Activated CD4-positive, CD25-positive, alpha-beta regulatory T cell (primary cell): ENCODE results near the gene KAZN.

Source experiments
- DNase-seq, 4 experiments: peaks; one replicate each; lab custom pipeline; 2025; lab: John Stamatoyannopoulos, UW

Gene KAZN

DNA sequence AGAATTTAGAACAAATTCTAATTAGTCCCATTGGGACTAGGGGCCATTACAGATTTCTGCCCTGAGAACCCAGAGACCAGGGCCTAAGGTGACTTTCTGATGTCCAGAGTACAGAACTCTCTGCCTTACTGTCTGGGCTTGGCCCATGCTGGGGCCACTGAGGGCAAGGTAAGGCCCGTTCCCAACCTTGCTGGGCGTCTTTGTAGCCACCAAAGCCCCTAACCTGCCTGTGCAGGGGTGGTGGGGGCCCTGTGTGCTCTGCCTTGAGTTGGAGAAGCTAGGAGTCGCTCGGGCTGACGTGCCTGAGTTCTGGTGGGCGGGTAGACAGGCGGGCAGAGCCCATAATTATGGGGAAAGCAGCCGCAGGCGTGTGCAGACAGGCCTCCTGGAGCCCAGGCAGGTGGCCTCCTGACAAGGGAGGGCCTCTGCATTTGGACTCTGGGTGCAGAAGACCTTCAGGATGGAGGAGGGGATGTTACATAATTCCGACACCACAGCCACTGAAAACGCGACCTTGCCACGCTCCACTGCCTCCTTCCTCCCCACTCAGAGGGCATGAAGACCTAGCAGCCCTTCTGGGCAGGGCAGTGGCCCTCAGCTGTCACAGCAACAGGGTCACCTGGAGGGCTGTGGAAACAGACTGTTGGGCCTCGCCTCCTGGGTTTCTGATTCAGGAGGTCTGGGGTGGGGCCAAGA, 315.1 kb downstream of the KAZN start:
- no peak for DNase-seq

DNA sequence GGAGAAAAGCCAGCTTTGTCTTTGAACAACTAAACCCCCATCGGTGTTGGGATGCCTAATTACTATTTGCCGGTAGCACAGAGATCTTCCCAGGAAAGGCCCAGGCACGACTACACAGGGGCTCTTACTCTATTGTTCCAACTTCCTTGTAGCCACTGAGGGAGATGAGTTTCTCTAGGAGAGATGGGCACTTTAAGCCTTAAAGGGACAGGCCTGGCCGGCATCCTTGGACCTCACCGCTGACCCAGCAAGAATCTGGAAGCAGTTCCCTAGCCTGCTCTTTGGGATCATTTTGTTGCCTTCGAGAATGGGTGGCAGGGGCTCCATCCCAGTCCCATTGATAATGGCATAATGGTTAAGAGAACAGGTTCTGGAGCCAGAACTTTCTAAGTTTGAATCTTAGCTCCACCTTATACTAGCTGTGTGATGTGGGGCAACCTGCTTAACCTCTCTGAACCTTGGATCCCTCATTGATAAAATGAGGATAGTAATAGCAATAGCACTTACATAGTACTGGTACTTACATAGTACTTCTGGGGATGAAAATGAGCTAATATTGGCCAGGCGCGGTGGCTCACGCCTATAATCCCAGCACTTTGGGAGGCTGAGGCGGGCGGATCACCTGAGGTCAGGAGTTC, 316.0 kb downstream of the KAZN start:
- DNase-seq: no peak

DNA sequence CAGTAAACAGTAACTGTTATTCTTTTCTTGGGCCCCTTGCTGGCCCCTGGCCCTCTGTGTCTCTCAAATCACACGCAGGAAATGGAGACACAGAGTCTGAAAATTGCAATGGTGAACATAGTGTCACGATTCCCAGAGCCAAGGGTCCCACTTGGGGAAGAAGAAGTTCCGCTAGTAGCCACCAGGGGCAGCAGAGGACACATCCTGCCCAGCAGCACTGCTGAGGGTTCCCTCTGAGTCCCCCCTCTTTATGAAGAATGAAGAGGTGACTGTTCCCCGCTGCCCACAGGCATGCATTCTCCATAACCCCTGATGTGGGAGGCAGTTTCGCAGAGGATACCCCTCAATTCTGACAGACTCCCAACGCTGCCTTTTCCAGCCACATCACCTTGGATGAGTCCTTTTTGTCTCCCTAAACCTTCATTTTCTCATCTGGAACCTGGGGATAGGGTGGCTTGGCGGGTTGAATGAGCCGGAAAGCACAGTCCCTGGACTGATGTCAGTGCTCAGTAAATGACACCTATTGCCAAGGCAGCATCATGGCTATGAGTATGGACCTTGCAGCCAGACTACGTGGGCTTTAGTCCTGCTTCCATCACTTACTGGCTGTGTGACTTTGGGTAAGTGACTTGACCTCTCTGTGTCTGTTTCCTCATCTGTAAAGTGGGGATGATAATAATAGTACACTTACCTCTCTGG, 317.0 kb downstream of the KAZN start:
- peak in 2 of 4 experiments; percentile 4 to 10 for DNase-seq

DNA sequence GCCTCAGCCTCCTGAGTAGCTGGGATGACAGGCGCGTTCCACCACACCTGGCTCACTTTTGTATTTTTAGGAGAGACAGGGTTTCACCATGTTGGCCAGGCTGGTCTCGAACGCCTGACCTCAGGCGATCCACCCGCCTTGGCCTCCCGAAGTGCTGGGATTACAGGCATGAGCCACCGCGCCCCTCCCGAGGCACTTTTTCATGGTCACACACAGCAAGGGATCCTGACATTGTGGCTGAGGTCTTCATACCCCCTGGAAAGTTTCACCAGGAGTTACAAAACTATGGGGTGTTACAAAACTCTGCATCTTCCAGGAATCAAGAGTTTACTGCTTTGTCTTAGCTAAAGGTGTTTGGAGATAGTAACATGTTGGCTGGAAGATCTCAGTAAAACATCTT, 320.8 kb downstream of the KAZN start:
- no peak for DNase-seq

DNA sequence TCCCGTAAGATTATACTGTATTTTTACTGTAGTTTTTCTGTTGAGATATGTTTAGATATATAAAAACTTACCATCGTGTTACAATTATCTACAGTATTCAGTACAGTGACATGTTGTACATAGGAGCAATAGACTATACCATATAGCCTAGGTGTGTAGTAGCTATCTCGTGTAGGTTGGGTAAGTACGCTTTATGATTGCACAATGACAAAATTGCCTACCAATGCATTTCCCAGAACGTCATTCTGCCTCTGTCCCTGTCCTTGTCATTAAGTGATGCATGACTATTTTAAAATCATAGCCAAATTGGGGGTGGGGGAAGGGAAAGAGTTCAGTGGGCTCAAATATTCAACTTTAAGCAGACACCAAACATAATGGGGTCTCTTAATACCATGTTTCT, 321.3 kb downstream of the KAZN start:
- no peak for DNase-seq

DNA sequence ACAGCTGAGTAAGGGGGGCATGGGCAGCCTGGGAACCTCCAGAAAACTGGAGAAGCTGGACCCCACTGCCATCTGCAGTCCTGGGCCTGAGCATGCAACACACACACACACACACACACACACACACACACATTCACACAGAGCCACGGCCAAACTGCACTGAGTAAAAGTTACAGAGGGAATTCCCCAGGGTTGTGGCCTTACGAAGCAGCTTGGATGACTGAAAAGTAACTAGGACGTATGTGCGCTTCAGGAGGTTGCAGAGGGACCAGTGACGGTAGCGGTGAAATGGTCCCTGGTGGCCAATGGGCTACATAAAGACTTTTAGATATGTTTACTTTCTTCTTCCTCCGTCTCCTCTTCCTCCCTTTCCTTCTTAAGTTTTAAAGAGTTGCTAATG, 322.6 kb downstream of the KAZN start:
- DNase-seq: no peak

DNA sequence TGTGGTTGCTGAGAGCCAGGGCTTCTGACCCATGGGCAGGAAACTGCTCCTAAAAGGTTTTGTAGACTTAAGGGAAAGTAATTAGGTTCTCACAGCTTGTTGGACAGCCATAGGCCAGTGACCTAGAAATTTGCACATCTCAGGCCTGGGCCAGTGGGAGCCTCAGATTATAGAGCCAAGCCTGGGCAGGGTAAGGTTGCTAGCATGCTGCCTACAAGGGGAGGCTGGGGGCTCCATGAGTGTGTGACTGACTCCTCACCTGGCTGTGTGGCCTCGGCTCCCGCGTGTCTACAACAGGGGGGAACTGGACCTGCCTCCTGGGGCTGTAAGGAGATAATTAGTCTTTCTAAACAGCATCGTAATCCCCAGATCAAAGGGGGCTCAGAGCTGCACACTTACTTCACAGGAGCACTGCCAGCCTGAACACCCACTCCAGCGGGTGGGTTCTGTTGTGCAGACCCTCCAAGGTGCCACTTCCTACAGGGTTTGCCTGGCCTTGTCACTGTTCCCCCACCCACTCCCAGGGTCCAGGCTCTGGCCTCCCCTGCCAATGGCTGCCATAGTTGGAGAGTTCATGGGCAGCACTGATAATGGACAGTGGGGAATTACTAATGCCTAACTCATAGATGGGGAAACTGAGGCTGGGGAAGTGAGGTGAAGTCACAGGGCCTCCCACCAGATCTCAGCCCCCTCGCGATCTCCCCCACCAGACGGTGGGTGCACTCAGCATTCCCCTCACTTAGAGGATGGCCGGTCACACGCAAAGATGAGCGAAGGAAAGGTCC, 324.6 kb downstream of the KAZN start:
- DNase-seq: no peak

DNA sequence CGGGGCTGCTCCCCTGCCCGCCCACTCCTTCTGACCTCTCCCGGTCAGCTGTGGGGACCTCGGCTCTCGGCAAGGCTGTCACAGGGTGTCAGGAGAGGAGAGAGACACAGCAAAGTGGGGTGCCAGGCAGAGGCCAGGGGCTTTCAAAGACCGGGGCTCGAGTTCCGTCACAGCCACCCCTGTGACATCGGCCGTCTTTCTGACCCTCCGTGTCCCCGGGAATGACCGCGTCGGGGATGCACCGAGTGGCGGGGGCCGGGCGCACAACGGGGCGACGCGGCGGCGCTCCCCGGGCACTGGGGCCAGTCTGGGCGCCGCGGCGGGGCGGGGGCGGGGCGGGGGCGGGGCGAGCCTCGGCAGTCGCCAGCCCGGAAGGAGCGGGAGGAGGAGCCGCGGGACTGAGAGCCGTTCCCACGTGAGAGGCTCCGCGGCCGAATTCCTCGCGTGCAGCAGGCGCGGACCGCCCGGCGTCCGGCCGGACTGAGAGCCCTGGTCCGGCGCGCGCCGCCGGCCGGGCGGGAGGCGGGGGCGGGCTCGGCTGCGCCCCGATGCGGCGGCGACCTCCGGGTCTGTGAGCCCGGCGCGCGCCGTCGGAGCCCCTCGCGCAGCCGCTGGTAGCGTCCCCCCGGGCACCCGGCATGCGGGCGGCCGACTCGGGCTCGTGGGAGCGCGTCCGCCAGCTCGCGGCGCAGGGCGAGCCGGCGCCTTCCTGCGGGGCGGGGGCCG, 325.4 kb downstream of the KAZN start:
- DNase-seq: no peak

DNA sequence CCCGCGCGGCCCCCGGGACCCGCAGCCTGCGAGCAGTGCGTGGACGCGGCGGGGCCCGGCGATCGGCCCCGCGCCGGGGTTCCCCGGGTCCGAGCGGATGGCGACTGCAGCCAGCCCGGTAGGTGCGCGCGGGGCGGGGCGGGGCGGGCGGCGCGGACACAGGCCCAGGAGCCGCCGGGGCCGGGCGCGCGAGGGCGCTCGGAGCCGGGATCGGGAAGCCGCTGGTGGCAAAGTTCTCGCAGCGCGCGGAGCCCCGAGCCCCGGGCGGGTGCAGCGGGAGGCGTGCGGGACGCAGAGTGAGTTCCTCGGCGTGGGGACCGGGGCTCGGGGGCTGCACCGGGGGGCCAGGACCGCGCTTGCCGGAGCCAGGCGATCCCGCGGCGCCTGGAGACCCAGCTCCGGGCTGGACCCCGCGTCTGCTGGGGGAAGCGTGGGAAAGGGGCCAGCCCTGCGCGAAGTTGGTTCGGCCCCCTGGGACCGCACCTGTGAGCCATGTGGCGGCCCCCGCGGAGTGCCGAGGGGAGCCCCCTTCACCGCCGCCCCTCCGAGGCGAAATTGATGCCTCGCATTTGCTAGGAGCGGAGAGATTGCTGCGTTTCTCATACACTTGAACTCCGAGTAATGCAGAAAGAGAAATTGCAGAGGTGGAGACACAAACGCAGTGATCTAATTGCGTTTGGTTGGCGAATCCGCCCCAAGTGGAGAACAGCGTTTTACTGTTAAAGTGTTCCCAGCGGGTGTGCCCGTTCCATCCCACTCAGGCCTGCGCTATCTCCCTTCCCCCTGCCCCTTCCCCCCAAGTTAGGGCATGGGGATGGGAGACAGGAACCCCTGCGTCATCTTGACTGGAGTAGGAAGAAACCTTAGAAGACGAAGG, 326.2 kb downstream of the KAZN start:
- no peak for DNase-seq

DNA sequence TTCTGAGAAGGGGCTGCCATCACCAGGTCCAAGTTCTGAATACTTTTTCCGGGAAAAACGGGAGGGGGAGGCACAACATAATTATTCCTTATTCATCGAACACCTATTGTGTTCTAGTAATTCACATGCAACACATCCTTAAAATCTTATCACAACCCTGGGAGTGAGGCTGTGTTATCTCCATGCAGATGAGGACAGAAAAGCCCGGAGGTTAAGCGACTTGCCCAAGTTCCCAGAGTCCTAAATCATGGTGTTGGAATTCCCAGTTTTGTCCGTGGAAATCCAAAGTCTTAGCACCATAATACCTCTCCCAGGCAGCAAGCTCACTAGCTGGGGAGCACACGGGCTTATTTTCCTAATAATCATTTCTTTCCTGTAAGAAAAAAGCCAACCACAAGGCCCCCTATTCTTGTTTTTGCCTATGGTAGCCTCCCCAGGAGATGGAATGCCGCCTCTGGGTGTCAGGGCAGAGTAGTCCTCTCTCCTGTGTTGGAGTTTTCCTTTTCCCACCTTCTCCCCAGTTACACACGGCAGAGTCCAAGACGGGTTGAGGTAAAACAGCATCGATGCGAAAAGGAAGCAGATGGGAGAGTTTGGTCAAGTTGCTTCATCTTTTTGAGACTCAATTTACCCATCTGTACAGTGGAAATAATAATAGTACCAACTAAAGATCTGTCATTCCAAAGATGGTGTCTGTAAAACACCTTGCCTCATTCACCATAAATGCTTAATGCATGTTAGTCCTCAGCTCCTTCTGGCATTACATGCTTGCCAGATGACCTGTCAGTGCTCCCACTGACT, 327.1 kb downstream of the KAZN start:
- DNase-seq: no peak

DNA sequence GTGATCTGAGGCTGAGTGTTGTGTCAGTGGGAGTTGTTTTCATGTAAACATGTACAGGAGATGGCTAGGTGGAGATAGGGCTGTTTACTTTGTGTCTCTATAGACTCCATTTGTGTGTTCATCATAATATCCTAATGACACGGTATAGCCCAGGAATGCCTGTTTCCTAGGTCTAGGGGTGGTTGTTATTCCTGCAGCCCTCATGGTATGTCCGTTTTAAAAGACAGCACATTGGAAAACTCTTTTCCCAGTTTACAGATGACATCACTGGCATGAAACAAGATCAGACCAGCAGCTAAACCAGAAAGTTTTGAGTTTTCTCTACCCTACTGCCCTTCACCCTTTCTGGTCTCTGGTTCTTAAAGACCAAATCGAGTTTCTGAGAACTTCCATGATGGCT, 327.7 kb downstream of the KAZN start:
- no peak for DNase-seq

DNA sequence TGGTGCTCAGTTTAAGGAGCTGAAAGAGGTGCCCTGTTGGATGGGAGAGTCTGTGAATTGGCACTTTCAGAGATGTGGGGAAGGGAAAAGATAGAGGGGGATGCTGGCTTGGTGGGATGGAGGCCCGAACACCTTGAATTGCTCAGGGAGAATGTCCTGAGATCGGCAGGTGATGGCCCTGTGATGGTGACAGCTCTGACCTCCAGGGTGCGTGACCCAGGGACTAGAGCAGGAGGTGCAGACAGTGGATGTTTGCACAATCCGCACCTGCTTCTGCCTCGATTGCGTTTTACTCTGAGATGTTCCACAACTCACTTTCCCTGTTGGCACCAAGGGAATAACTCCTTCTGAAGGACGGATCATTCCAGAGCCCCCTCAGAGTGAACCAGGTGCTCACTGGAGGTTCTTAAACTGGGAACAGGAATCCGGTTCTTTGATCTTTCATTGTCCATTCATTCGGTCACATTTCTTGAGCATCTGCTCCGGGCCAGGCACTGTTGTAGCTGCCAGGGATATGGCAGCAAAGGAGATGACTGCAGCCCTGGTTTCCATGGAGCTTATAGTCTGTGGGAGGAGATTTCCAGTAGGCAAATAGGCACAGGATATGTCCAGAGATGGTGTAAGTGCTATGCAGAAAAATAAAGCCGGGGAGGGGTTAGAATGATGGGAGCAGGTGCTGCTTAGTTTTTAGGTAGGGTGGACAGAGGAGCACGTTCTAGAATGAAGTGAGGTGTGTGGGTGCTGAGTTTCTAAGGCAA, 328.5 kb downstream of the KAZN start:
- no peak for DNase-seq

DNA sequence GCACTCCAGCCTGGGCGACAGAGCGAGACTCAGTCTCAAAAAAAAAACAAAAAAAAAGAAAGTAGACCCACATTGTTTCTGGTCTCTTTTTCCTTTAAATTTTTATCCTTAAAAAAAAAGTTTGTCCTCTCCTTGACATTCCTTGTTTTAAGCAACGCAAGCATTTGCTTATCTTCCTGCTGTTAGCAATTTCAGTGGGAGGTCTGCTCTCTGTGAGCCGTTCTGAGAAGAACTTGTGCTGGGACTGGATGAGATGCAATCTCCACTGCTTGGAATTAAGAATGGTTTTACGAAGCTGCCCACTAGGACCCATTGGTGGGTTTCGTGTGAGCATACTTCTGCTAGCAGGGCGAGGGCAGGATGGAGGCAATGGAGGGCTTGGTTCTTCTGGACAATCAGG, 329.9 kb downstream of the KAZN start:
- no peak for DNase-seq

DNA sequence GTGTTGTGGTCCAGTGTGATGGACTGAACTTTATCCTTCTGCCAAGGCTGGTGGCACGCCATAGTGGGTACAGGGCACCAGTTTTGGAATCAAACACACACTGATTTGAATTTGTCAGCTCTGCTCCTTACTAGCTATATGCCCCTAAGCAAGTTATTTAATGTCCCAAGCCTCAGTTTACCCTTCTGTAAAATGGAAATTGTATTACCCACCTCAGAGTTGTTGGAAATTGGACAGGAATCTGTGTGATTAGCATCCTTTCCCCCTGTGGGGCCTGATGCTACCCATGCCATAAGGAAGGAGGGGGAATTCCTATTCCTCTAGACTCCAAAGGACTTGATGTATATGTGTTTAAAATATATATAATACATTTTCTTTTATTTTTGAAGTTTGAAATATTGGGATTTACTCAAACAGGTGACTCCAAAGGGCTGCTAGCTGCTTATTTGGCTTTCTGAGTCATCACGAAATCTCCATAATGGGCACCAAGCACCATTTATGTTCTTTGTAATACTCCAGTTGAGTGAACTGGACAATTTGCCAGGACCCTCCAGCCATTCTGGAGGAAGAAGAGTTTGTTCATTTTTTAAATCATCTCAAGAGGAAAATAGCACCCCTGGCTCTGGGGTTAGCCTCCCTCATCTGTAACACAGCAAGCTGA, 330.5 kb downstream of the KAZN start:
- DNase-seq: no peak

DNA sequence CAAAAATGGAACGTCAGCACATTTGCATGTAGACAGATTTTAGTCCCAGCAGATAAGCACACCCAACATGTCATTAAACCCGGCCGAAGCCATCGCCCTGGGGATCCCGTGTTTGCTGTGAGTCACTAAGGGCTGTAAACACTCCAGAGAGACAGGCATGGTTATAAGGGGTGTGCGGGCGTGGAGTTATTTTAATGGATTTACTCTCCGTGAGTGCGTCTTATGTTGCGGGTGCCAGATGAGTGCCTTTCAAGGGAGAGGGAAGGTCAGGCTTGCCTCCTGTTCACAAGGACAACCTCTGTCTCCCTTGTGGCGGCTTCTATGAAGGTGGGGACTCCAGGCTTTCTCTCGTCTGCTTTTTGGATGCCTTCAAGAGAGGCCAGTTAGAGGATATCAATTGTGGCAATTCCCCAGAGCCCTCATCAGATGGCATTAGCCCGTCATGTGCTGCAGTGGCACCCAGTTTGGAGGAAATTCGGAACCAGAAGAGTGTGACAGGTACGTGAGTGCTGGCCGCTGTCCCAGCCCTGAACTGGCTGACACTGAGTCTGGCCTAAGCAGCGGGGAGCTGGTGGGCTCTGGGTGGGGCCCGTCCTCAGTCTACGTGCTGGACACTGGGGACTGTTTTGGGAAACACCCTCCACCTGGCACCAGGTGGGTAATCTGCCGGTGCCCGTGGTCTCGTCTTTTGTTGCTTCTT, 331.2 kb downstream of the KAZN start:
- no peak for DNase-seq

DNA sequence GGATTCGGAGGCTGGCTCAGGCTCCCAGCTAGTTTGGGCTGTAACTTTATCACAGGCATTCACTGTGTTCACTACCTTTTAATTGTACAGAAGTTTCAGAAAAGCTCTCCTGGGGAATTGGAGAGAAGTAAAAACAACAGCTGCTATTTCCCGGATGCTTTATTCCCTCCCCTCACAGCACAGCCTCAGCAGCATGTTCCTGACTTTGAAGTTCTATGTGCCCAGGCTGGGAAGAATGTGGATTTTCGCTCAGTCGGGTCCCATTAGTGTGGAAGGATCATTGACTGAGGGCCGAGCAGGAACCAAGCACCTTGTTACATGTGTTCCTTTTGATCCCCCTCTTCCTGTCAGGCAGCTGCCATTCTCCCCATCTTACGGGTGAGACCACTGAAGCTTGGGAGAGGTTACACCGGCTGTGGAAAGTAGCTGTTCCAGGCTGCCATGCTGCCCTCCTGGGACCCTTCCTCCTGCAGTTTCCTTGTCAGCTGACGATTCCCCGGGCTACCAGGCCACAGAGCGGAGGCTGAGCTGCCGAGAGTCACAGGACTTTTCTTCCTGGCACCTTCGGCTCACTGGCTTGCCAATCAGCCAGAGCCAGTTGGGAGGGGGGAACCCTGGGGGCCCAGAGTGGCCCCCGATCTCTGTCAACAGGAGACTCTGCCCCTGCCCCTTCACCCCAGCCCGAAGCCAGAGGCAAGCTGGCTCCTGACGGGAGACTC, 331.9 kb downstream of the KAZN start:
- DNase-seq: no peak

DNA sequence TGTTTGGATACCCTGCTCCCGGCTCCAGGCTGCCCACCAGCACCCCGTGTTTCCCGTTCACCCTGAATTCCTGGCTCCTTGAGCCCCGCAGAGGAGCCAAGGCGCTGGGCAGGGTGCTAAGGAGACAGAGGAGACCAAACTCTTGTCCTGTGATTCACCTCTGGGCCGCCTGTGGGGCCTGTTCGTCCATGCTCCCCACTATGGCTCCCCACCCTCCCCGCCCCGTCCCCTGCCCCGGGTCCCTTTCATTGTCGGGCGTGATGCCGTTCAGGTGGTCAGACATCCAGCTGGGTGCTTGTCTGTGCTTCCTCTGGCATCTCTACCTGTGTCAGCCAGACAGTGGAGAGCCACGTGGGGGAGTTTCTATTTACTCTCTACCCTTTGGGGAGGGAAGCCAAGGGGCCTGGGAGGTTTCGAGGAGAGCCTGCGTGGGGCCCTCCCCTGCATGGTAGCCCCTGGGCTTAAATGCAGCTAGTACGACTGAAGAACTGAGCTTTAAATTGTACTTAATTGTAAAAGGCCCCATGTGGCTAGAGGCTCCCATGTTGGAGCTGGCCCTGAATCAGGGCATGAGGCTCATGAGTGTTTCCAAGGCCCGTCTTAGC, 333.7 kb downstream of the KAZN start:
- no peak for DNase-seq
